Measurements from ENCODE around the gene GSTA4. TPM values are rescaled to one million over a fixed set of nuclear protein-coding genes. Genes with fewer than 3 reads are reported as not detected.

GSTA4 gene
- total and polyA plus RNA-seq, 2 donors (not counting 3 experiments of a cell fraction or from before 2014, with no cell fraction given): 15.0 to 24.6 TPM

GRCh38 chr6:52975580-52975979, 19.5 kb downstream of the GSTA4 start:
- ChIA-PET POLR2A (no interaction called here), CTCF (no interaction called here)
- no peak overlapping the region for H3K27ac ChIP-seq (ENCODE audit: insufficient read depth, low read depth, low read length)
- dilution Hi-C loops (cut with MboI; ENCODE audit: extremely low pct_ligation_motif_present, low sequenced_read_pairs) (no loop called here), intact Hi-C loops (cut with micrococcal nuclease) (no loop called here)
- no peaks in the 10 kb centered on the region for H3K9me3 ChIP-seq (replicated peaks; ENCODE audit: control insufficient read depth, insufficient read depth, low read length)
- BruUV-seq (replicated peaks): no TSS peak
- no peak overlapping the region for H3K9ac ChIP-seq (replicated peaks; ENCODE audit: extremely low read depth, insufficient read depth, low read length)
- TF ChIP-seq POLR2A (IDR thresholded peaks at IDR 0.05; ENCODE audit: low read depth, low read length) (no peak), POLR2AphosphoS5 (IDR thresholded peaks at IDR 0.05; ENCODE audit: insufficient read depth, low read depth, low read length) (no peak), EZH2 (IDR thresholded peaks at IDR 0.05; ENCODE audit: borderline replicate concordance, low read depth, low read length, severe bottlenecking) (no peak), FOS (IDR thresholded peaks at IDR 0.05; ENCODE audit: borderline replicate concordance, insufficient read depth, low read length) (no peak), GATA2 (IDR thresholded peaks at IDR 0.05; ENCODE audit: insufficient read depth, insufficient read length, low read depth, low read length) (no peak), CTCF (IDR thresholded peaks at IDR 0.05; ENCODE audit: extremely low read depth in 1 of 2, insufficient read depth in 1 of 2, low read depth in 1 of 2, low read length in 2 of 2) (no peak), JUN (IDR thresholded peaks at IDR 0.05; ENCODE audit: borderline replicate concordance, insufficient read depth, insufficient read length, low read depth) (no peak), MYC (IDR thresholded peaks at IDR 0.05; ENCODE audit: low read depth, low read length) (no peak)
- TF ChIP-seq, protein P1, sequence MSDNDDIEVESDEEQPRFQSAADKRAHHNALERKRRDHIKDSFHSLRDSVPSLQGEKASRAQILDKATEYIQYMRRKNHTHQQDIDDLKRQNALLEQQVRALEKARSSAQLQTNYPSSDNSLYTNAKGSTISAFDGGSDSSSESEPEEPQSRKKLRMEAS (IDR thresholded peaks at IDR 0.05; ENCODE audit: insufficient read depth, insufficient read length): no peak
- no peaks in the 10 kb centered on the region for H4K20me1 ChIP-seq (replicated peaks; ENCODE audit: control insufficient read depth, extremely low read depth, insufficient read depth, low read length)
- H3K4me1 ChIP-seq (ENCODE audit: control insufficient read depth, extremely low read depth, insufficient read depth, low read length): peaks cover 2% of the 10 kb centered on the region
- FAIRE-seq: no peak
- H3K36me3 ChIP-seq (ENCODE audit: control insufficient read depth in 2 of 2, extremely low read depth in 1 of 2, insufficient read depth in 2 of 2, low read length in 2 of 2): no peaks in the 10 kb centered on the region
- no peak overlapping the region for H2AFZ ChIP-seq (ENCODE audit: low read depth, low read length)
- DNase-seq (ENCODE audit: low read depth, low spot score): no peak
- no peaks in the 10 kb centered on the region for H3K79me2 ChIP-seq (ENCODE audit: control insufficient read depth, insufficient read depth, low read length)
- H3K4me2 ChIP-seq (ENCODE audit: insufficient read depth, low read length): no peak overlapping the region
- no peak overlapping the region for H3K4me3 ChIP-seq (replicated peaks in 1 of 3; ENCODE audit: insufficient read depth in 1 of 3, low read depth in 1 of 3, low read length in 3 of 3)
- H3K27me3 ChIP-seq (ENCODE audit: control insufficient read depth in 2 of 2, insufficient read depth in 2 of 2, low read length in 2 of 2): no peaks in the 10 kb centered on the region
- H3K9me1 ChIP-seq (replicated peaks; ENCODE audit: control insufficient read depth, extremely low read depth, insufficient read depth, low read length): no peaks in the 10 kb centered on the region

Data from endothelial cell of umbilical vein (primary cell).